Peyer's patch (tissue), 4 donors: ENCODE results near the gene C3orf20.

Source experiments
- CTCF ChIP-seq, 6 experiments: fragments of 450-650 bp in 4 of 6; fragments of 200-600 bp in 2 of 6; sonication (generic) in 1 of 6; IDR thresholded peaks; one replicate each; pipeline ENCODE4 v1.5.1; 2017 to 2019; ENCODE audit warnings: antibody characterized with exemption in 6 of 6, mild to moderate bottlenecking in 3 of 6, moderate library complexity in 1 of 6
- POLR2A ChIP-seq, 2 donors: fragments of 450-650 bp; IDR thresholded peaks; one replicate each; pipeline ENCODE4 v1.5.1; 2017; ENCODE audit warnings: antibody characterized with exemption in 2 of 2, mild to moderate bottlenecking in 2 of 2, moderate library complexity in 2 of 2

GRCh38 chr3:14691239-14691638, 16.3 kb downstream of the C3orf20 start:
- no peak for TF ChIP-seq POLR2A (IDR thresholded peaks at IDR 0.05)
- TF ChIP-seq CTCF (IDR thresholded peaks at IDR 0.05): no peak
